B cell (primary cell): ENCODE data around the gene RETREG1. TPM values are rescaled to one million over a fixed set of nuclear protein-coding genes. Genes with fewer than 3 reads are reported as not detected.
"Not testable (repeated sequence)": the region's sequence is repeated elsewhere in the genome, so short reads cannot be mapped to it uniquely, and the experiment has no call there.

ENCODE experiments used
- ATAC-seq: fragments of 200-7000 bp; cut with Tn5 transposase; one replicate; pipeline ENCODE4 v1.10.0; 2021; ENCODE audit warnings: low read depth, mild to moderate bottlenecking, moderate number of reproducible peaks, moderate library complexity
- CTCF ChIA-PET: fragments of 350-600 bp; sonication (Branson Sonifier 250); formaldehyde crosslinking; loops from one replicate; lab custom pipeline; 2021; ENCODE audit warnings: antibody characterized with exemption, inconsistent platforms; lab: Charles Lee
- POLR2A ChIA-PET: fragments of 350-600 bp; sonication (Branson Sonifier 250); formaldehyde crosslinking; loops from one replicate; lab custom pipeline; 2021; ENCODE audit warnings: antibody characterized with exemption; lab: Charles Lee
- DNase-seq: peaks from one replicate; pipeline ENCODE4 v3.0.0; 2013
- H2AFZ ChIP-seq: 2 replicates; pipeline ENCODE4 v1.6.1; 2012; ENCODE audit warnings: mild to moderate bottlenecking, low read depth, low read length; ENCODE audit not compliant: insufficient read depth, poor library complexity, severe bottlenecking
- H3K27ac ChIP-seq, 2 donors: 1 replicate in 1 of 2; 2 replicates in 1 of 2; pipeline ENCODE4 v1.5.1; 2012 to 2013; ENCODE audit warnings: low read length in 2 of 2, mild to moderate bottlenecking in 2 of 2, moderate library complexity in 1 of 2
- H3K27me3 ChIP-seq, 4 experiments: fragments of 200-600 bp in 1 of 4; sonication (generic) in 1 of 4; replicated peaks in 1 of 4; 1 replicate in 2 of 4; 2 replicates in 2 of 4; pipeline versions ENCODE4 v1.6.1 to v1.7.0; 2013 to 2016; ENCODE audit warnings: low read length in 3 of 4, mild to moderate bottlenecking in 2 of 4, mixed read lengths in 1 of 4, moderate library complexity in 1 of 4; ENCODE audit not compliant: insufficient read depth in 4 of 4, control insufficient read depth in 3 of 4; ENCODE audit errors: control extremely low read depth in 1 of 4
- H3K36me3 ChIP-seq, 2 experiments: replicated peaks in 1 of 2; 1 replicate in 1 of 2; 2 replicates in 1 of 2; pipeline versions ENCODE4 v1.6.1 to v1.7.1; 2013; ENCODE audit warnings: low read length in 1 of 2; ENCODE audit not compliant: insufficient read depth in 2 of 2, control insufficient read depth in 1 of 2; ENCODE audit errors: control extremely low read depth in 1 of 2, extremely low read depth in 1 of 2
- H3K4me1 ChIP-seq, 2 donors: fragments of 200-600 bp in 1 of 2; sonication (generic) in 1 of 2; 1 replicate in 1 of 2; 2 replicates in 1 of 2; pipeline versions ENCODE4 v1.5.1 to v1.6.1; 2013 to 2017; ENCODE audit warnings: low read length in 2 of 2; ENCODE audit not compliant: control insufficient read depth in 2 of 2, insufficient read depth in 2 of 2
- H3K4me2 ChIP-seq: replicated peaks from 2 replicates; pipeline ENCODE3; 2012; ENCODE audit warnings: mild to moderate bottlenecking, low read depth, low read length; ENCODE audit not compliant: poor library complexity, severe bottlenecking
- H3K4me3 ChIP-seq, 5 experiments: fragments of 200-600 bp in 1 of 5; sonication (generic) in 1 of 5; 1 replicate in 3 of 5; 2 replicates in 2 of 5; pipeline versions ENCODE4 v1.5.1 to v1.7.0; 2011 to 2016; ENCODE audit warnings: low read length in 4 of 5, mild to moderate bottlenecking in 4 of 5, low read depth in 2 of 5, control low read depth in 1 of 5, moderate library complexity in 1 of 5; ENCODE audit not compliant: insufficient read depth in 1 of 5; ENCODE audit errors: control extremely low read depth in 1 of 5, extremely low read depth in 1 of 5
- H3K79me2 ChIP-seq: fragments of 200-600 bp; sonication (generic); one replicate; pipeline ENCODE4 v1.6.0; 2016; ENCODE audit warnings: low read length; ENCODE audit not compliant: control insufficient read depth, insufficient read depth
- H3K9ac ChIP-seq: fragments of 200-600 bp; sonication (generic); 2 replicates; pipeline ENCODE4 v1.6.1; 2017; ENCODE audit warnings: mild to moderate bottlenecking, low read length, moderate library complexity
- H3K9me3 ChIP-seq, 3 donors: one replicate each; pipeline versions ENCODE4 v1.6.1 to v1.7.1; 2013; ENCODE audit warnings: low read length in 2 of 3; ENCODE audit not compliant: control insufficient read depth in 2 of 3, insufficient read depth in 1 of 3; ENCODE audit errors: control extremely low read depth in 1 of 3
- H4K20me1 ChIP-seq: 2 replicates; pipeline ENCODE4 v1.6.0; 2012; ENCODE audit warnings: mild to moderate bottlenecking, low read length; ENCODE audit not compliant: insufficient read depth, control insufficient read depth, poor library complexity, severe bottlenecking
- H3K27ac Mint-ChIP-seq: one replicate; pipeline ENCODE4 v1.8.0; 2021; ENCODE audit warnings: mixed read lengths
- H3K27me3 Mint-ChIP-seq: one replicate; pipeline ENCODE4 v1.8.0; 2021; ENCODE audit warnings: mixed read lengths
- H3K4me1 Mint-ChIP-seq: one replicate; pipeline ENCODE4 v1.8.0; 2021; ENCODE audit warnings: mixed read lengths
- H3K4me3 Mint-ChIP-seq: one replicate; pipeline ENCODE4 v1.8.0; 2021; ENCODE audit warnings: mixed read lengths
- H3K9me3 Mint-ChIP-seq: one replicate; pipeline ENCODE4 v1.8.0; 2022; ENCODE audit warnings: mixed read lengths; ENCODE audit not compliant: insufficient read depth
- EZH2 ChIP-seq: IDR thresholded peaks from 2 replicates; pipeline ENCODE4 v1.6.1; 2012; ENCODE audit warnings: borderline replicate concordance, low read depth, mild to moderate bottlenecking, moderate library complexity, low read length; ENCODE audit not compliant: insufficient read depth, poor library complexity, severe bottlenecking
- WGBS: methylation state at CpG from one replicate; pipeline ENCODE4 v1.1.5; 2013; ENCODE audit warnings: missing lambda C conversion rate; ENCODE audit not compliant: insufficient coverage; 5-methylcytosine and 5-hydroxymethylcytosine counted together
- intact Hi-C: fragments of 100-400 bp; cut with micrococcal nuclease; formaldehyde crosslinking; loops from one replicate; pipeline ENCODE4 v1.10.0; 2022
- polyA plus RNA-seq: library from polyadenylated mRNA; depleted of rRNA; stranded (reverse); fragments of >200 nt; gene quantifications from 2 replicates; pipeline ENCODE4 v1.2.3, GENCODE V29; 2012
- total RNA-seq, 2 donors: library from RNA; stranded (reverse); fragments of 120-200 nt in 1 of 2; gene quantifications; 1 replicate in 1 of 2; 2 replicates in 1 of 2; pipeline versions ENCODE4 v1.2.3 to v1.2.4, GENCODE V29; 2013 to 2022
- TF ChIP-seq, protein P1 (sequence below): fragments of 200-600 bp; IDR thresholded peaks from one replicate; pipeline ENCODE4 v1.8.0; 2022; ENCODE audit warnings: antibody characterized with exemption, mild to moderate bottlenecking

RETREG1 gene
- total and polyA plus RNA-seq, 2 donors (not counting 1 experiment from before 2014, with no cell fraction given): 5.1 to 12.9 TPM

GRCh38 chr5:16437977-16438376 lies 178.8 kb downstream of the RETREG1 start:
- Mint-ChIP-seq H3K4me3 (no peak overlapping the region), H3K27ac (no peak overlapping the region), H3K9me3 (no peaks in the 10 kb centered on the region), H3K4me1 (no peaks in the 10 kb centered on the region), H3K27me3 (no peaks in the 10 kb centered on the region)
- ChIA-PET POLR2A (no interaction called here), CTCF (no interaction called here)
- no peak overlapping the region for H3K4me3 ChIP-seq
- H3K36me3 ChIP-seq: no peaks in the 10 kb centered on the region
- H3K9me3 ChIP-seq: no peaks in the 10 kb centered on the region
- H4K20me1 ChIP-seq: no peaks in the 10 kb centered on the region
- no peaks in the 10 kb centered on the region for H3K4me1 ChIP-seq
- no peak overlapping the region for H3K4me2 ChIP-seq
- intact Hi-C loops: no loop called here
- DNase-seq: no peak
- H3K9ac ChIP-seq: no peak overlapping the region
- H3K27me3 ChIP-seq: no peaks in the 10 kb centered on the region
- H2AFZ ChIP-seq: no peak overlapping the region
- WGBS: 78% methylated on average over 1 of the region's 1 CpG
- H3K27ac ChIP-seq: no peak overlapping the region
- H3K79me2 ChIP-seq: no peaks in the 10 kb centered on the region
- no peak for ATAC-seq
- TF ChIP-seq, protein P1, sequence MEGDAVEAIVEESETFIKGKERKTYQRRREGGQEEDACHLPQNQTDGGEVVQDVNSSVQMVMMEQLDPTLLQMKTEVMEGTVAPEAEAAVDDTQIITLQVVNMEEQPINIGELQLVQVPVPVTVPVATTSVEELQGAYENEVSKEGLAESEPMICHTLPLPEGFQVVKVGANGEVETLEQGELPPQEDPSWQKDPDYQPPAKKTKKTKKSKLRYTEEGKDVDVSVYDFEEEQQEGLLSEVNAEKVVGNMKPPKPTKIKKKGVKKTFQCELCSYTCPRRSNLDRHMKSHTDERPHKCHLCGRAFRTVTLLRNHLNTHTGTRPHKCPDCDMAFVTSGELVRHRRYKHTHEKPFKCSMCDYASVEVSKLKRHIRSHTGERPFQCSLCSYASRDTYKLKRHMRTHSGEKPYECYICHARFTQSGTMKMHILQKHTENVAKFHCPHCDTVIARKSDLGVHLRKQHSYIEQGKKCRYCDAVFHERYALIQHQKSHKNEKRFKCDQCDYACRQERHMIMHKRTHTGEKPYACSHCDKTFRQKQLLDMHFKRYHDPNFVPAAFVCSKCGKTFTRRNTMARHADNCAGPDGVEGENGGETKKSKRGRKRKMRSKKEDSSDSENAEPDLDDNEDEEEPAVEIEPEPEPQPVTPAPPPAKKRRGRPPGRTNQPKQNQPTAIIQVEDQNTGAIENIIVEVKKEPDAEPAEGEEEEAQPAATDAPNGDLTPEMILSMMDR: no peak
- no peak for TF ChIP-seq EZH2

- ATAC-seq, CTCF ChIA-PET, POLR2A ChIA-PET, H3K27ac Mint-ChIP-seq, H3K9me3 Mint-ChIP-seq, H3K36me3 ChIP-seq, H3K9ac ChIP-seq, H3K4me1 Mint-ChIP-seq, H4K20me1 ChIP-seq, H3K27ac ChIP-seq, H3K27me3 Mint-ChIP-seq, DNase-seq, intact Hi-C loops, H3K4me3 ChIP-seq, H3K4me1 ChIP-seq, H3K79me2 ChIP-seq, H3K27me3 ChIP-seq, H3K4me2 ChIP-seq, H3K9me3 ChIP-seq, H3K4me3 Mint-ChIP-seq, H2AFZ ChIP-seq: not testable (repeated sequence)
- 89% methylated on average over 19 of the region's 28 CpGs for WGBS
Measured at GRCh38 chr5:16436065-16436682, 180.6 kb downstream of the RETREG1 start.
